HAP-1 (cell line): ENCODE results near the gene CD82.
"Not testable (repeated sequence)": the region's sequence is repeated elsewhere in the genome, so short reads cannot be mapped to it uniquely, and the experiment has no call there.

Source experiments
- DNase-seq, 2 experiments: peaks; one replicate each; pipeline ENCODE4 v3.0.0-alpha.2; 2016 to 2020; ENCODE audit warnings: low spot score in 2 of 2
- H3K27me3 ChIP-seq: fragments of 250-450 bp; sonication (Bioruptor Pico); 2 replicates; pipeline ENCODE4 v1.5.1; 2020; ENCODE audit warnings: low read depth, mild to moderate bottlenecking, moderate library complexity
- H3K36me3 ChIP-seq: fragments of 250-450 bp; sonication (Bioruptor Pico); replicated peaks from 2 replicates; pipeline ENCODE4 v1.5.1; 2020; ENCODE audit warnings: mild to moderate bottlenecking
- H3K4me1 ChIP-seq: fragments of 250-450 bp; sonication (Bioruptor Pico); 2 replicates; pipeline ENCODE4 v1.5.1; 2020; ENCODE audit warnings: mild to moderate bottlenecking
- H3K4me3 ChIP-seq: fragments of 250-450 bp; sonication (Bioruptor Pico); 2 replicates; pipeline ENCODE4 v1.5.1; 2020; ENCODE audit warnings: mild to moderate bottlenecking, moderate library complexity
- H3K9me3 ChIP-seq: fragments of 250-450 bp; sonication (Bioruptor Pico); 2 replicates; pipeline ENCODE4 v1.5.1; 2020; ENCODE audit warnings: mild to moderate bottlenecking, moderate library complexity
- in situ Hi-C: fragments of 300-500 bp; cut with MboI; formaldehyde crosslinking; loops from 3 replicates; pipeline ENCODE4 v1.14.3; 2020; ENCODE audit warnings: low sequenced_read_pairs, inconsistent platforms, mixed read lengths

CD82 gene

GRCh38 chr11:44631831-44632230 is 66.4 kb downstream of the CD82 start:
- no peak overlapping the region for H3K4me3 ChIP-seq
- no peak for DNase-seq
- H3K27me3 ChIP-seq: 0 out of 2 replicates have a peak, but pooled peaks cover 10% of the 10 kb centered on the region
- no peaks in the 10 kb centered on the region for H3K9me3 ChIP-seq
- H3K36me3 ChIP-seq: no peaks in the 10 kb centered on the region
- no peaks in the 10 kb centered on the region for H3K4me1 ChIP-seq
- in situ Hi-C loops: no loop called here

- DNase-seq: peak; percentile 31 to 70
- Histone ChIP-seq H3K27me3 (peaks cover 15% of the 10 kb centered on the region; the same call in 1 of the 2 replicates), H3K36me3 (no peaks in the 10 kb centered on the region), H3K9me3 (no peaks in the 10 kb centered on the region; the same call in 1 of the 2 replicates), H3K4me1 (no peaks in the 10 kb centered on the region), H3K4me3 (no peak overlapping the region)
- in situ Hi-C loops: no loop called here
Measured at GRCh38 chr11:44632466-44633123, 67.1 kb downstream of the CD82 start.

- peaks cover 16% of the 10 kb centered on the region; the same call in 1 of the 2 replicates for H3K27me3 ChIP-seq
- DNase-seq: no peak
- in situ Hi-C loops: no loop called here
- H3K9me3 ChIP-seq: no peaks in the 10 kb centered on the region; the same call in 1 of the 2 replicates
- H3K4me1 ChIP-seq: no peaks in the 10 kb centered on the region
- no peak overlapping the region for H3K4me3 ChIP-seq
- no peaks in the 10 kb centered on the region for H3K36me3 ChIP-seq
Measured at GRCh38 chr11:44633641-44634040, 68.2 kb downstream of the CD82 start.

- no peaks in the 10 kb centered on the region; the same call in 1 of the 2 replicates for H3K9me3 ChIP-seq
- no peaks in the 10 kb centered on the region for H3K36me3 ChIP-seq
- no peaks in the 10 kb centered on the region for H3K4me1 ChIP-seq
- peaks cover 17% of the 10 kb centered on the region; the same call in 1 of the 2 replicates for H3K27me3 ChIP-seq
- in situ Hi-C loops: no loop called here
- DNase-seq: peak in 1 of 2 experiments; percentile 62
- no peak overlapping the region for H3K4me3 ChIP-seq
Measured at GRCh38 chr11:44634401-44635281, 69.2 kb downstream of the CD82 start.

GRCh38 chr11:44637487-44637886 is 72.0 kb downstream of the CD82 start:
- in situ Hi-C loops: no loop called here
- no peaks in the 10 kb centered on the region; the same call in 1 of the 2 replicates for H3K9me3 ChIP-seq
- no peaks in the 10 kb centered on the region for H3K4me1 ChIP-seq
- H3K4me3 ChIP-seq: no peak overlapping the region
- no peak for DNase-seq
- peaks cover 27% of the 10 kb centered on the region; the same call in 1 of the 2 replicates for H3K27me3 ChIP-seq
- H3K36me3 ChIP-seq: no peaks in the 10 kb centered on the region

GRCh38 chr11:44638032-44638431 is 72.6 kb downstream of the CD82 start:
- in situ Hi-C loops: no loop called here
- H3K4me3 ChIP-seq: no peak overlapping the region
- H3K36me3 ChIP-seq: no peaks in the 10 kb centered on the region
- DNase-seq: no peak
- H3K4me1 ChIP-seq: no peaks in the 10 kb centered on the region
- no peaks in the 10 kb centered on the region; the same call in 1 of the 2 replicates for H3K9me3 ChIP-seq
- H3K27me3 ChIP-seq: peaks cover 27% of the 10 kb centered on the region; the same call in 1 of the 2 replicates

- in situ Hi-C loops: no loop called here
Measured at GRCh38 chr11:44643217-44643616, 77.8 kb downstream of the CD82 start.

GRCh38 chr11:44645827-44646226 is 80.4 kb downstream of the CD82 start:
- in situ Hi-C loops: no loop called here
- peaks cover 11% of the 10 kb centered on the region; the same call in 1 of the 2 replicates for H3K27me3 ChIP-seq
- no peak for DNase-seq
- H3K4me3 ChIP-seq: no peak overlapping the region
- H3K36me3 ChIP-seq: no peaks in the 10 kb centered on the region
- H3K4me1 ChIP-seq: no peaks in the 10 kb centered on the region
- H3K9me3 ChIP-seq: no peaks in the 10 kb centered on the region; the same call in 1 of the 2 replicates

More at GRCh38 chr11:44643217-44643616, 77.8 kb downstream of the CD82 start:
- Histone ChIP-seq H3K4me1 (no peaks in the 10 kb centered on the region), H3K27me3 (peaks cover 12% of the 10 kb centered on the region; the same call in 1 of the 2 replicates), H3K9me3 (no peaks in the 10 kb centered on the region; the same call in 1 of the 2 replicates), H3K36me3 (no peaks in the 10 kb centered on the region), H3K4me3 (no peak overlapping the region)
- DNase-seq: no peak

GRCh38 chr11:44647255-44647955 is 81.9 kb downstream of the CD82 start:
- H3K4me1 ChIP-seq, in situ Hi-C loops, H3K4me3 ChIP-seq, H3K36me3 ChIP-seq, DNase-seq, H3K9me3 ChIP-seq: not testable (repeated sequence)
- H3K27me3 ChIP-seq: peaks cover 11% of the 10 kb centered on the region; the same call in 1 of the 2 replicates

- DNase-seq: no peak
- Histone ChIP-seq H3K4me1 (no peaks in the 10 kb centered on the region), H3K9me3 (no peaks in the 10 kb centered on the region; the same call in 1 of the 2 replicates), H3K27me3 (peaks cover 11% of the 10 kb centered on the region; the same call in 1 of the 2 replicates), H3K4me3 (no peak overlapping the region), H3K36me3 (no peaks in the 10 kb centered on the region)
- in situ Hi-C loops: no loop called here
Measured at GRCh38 chr11:44648109-44648508, 82.6 kb downstream of the CD82 start.

GRCh38 chr11:44651535-44652155 is 86.2 kb downstream of the CD82 start:
- in situ Hi-C loops: no loop called here

GRCh38 chr11:44652901-44653644 is 87.6 kb downstream of the CD82 start:
- no peak overlapping the region for H3K4me3 ChIP-seq
- in situ Hi-C loops: no loop called here
- H3K4me1 ChIP-seq: no peaks in the 10 kb centered on the region
- H3K27me3 ChIP-seq: peaks cover 11% of the 10 kb centered on the region; the same call in 1 of the 2 replicates
- no peaks in the 10 kb centered on the region for H3K36me3 ChIP-seq
- no peaks in the 10 kb centered on the region for H3K9me3 ChIP-seq
- DNase-seq: no peak

More at GRCh38 chr11:44651535-44652155, 86.2 kb downstream of the CD82 start:
- no peak overlapping the region for H3K4me3 ChIP-seq
- peaks cover 11% of the 10 kb centered on the region; the same call in 1 of the 2 replicates for H3K27me3 ChIP-seq
- H3K4me1 ChIP-seq: no peaks in the 10 kb centered on the region
- no peak for DNase-seq
- no peaks in the 10 kb centered on the region for H3K36me3 ChIP-seq
- H3K9me3 ChIP-seq: no peaks in the 10 kb centered on the region; the same call in 1 of the 2 replicates
